ENCODE results near the gene SSUH2. TPM values are rescaled to one million over a fixed set of nuclear protein-coding genes. Genes with fewer than 3 reads are reported as not detected.
"Not testable (repeated sequence)": the region's sequence is repeated elsewhere in the genome, so short reads cannot be mapped to it uniquely, and the experiment has no call there.

SSUH2 gene
- total RNA-seq, 2 experiments from 2014 or later: not detected

DNA sequence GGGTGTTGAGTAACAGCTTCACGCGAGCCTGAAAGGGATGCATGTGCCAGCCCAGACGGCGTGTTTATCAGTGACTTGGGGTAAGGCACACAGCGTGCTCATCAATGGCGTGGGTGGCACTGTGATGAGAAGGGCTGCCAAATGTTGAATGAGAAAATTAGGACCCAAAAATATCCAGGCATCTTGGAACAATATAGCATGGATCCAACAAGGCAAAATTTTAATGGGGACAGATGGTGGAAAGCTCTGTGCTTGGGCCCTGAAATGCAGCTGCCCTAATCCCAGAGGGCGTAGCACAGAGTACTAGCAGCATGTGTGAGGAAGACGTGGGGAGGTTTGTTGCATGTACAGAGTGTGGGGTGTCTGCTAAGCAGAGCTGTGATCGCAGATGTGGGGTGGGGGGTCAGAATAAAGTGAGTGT, 48.9 kb downstream of the SSUH2 start:
- Mint-ChIP-seq H3K4me1 (ENCODE audit: low read depth) (no peaks in the 10 kb centered on the region), H3K36me3 (no peaks in the 10 kb centered on the region), H3K4me3 (no peak overlapping the region), H3K27ac (no peak overlapping the region), H3K9me3 (no peaks in the 10 kb centered on the region), H3K27me3 (no peaks in the 10 kb centered on the region)
- intact Hi-C loops (cut with micrococcal nuclease): no loop called here
- CTCF ChIA-PET: no interaction called here
- no peak for DNase-seq
- POLR2A ChIA-PET: no interaction called here

- no peaks in the 10 kb centered on the region for H3K36me3 Mint-ChIP-seq
- H3K4me1 Mint-ChIP-seq (ENCODE audit: low read depth): no peaks in the 10 kb centered on the region
- ChIA-PET CTCF (no interaction called here), POLR2A (no interaction called here)
- no peak overlapping the region for H3K4me3 Mint-ChIP-seq
- H3K9me3 Mint-ChIP-seq: no peaks in the 10 kb centered on the region
- DNase-seq: no peak
- H3K27me3 Mint-ChIP-seq: no peaks in the 10 kb centered on the region
- intact Hi-C loops (cut with micrococcal nuclease): no loop called here
- H3K27ac Mint-ChIP-seq: no peak overlapping the region
Measured at GRCh38 chr3:8595252-8595651, 49.3 kb downstream of the SSUH2 start.

DNA sequence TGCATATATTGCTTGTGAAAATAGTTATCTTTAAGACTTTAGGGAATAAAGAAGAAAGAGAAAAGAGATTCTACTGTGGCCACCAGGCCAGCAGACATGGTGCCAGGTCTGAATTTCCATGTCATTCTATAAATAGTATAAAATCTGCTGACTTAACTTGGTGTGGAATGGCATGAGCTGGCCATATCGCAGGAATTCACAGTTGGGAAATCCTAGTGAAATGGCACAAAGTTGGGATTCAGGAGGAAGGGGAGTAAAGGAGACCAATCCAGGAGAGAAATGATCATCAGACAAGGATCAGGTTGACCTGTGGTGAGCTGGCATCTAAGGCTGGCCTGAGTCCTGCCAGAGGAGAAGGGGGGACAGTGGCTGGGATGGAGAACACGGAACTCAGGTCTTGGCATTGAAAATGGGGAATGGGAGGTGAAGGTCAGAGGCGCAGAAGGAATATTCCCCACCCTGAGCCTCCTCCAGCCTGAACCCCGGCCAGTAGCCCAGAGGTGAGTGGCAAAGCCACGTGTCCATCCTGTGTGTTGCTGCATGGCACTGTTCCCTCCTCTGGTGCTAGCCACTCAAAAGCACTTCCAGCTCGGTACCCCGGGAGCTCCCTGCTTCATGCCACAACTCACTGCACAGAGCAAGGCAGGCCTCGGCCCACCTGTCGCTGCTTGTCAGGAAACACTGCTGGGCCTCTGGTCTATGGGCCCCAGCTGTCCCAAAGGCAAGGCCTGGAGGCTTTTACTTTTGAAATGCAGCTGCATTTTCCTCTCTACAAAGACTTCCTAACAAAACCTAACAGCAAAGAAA, 51.4 kb downstream of the SSUH2 start:
- no peak for DNase-seq
- H3K27ac Mint-ChIP-seq: no peak overlapping the region
- H3K4me1 Mint-ChIP-seq (ENCODE audit: low read depth): no peaks in the 10 kb centered on the region
- H3K9me3 Mint-ChIP-seq: no peaks in the 10 kb centered on the region
- ChIA-PET POLR2A (interaction anchor here (0.6 kb wide), 1 partner anchor 1209 kb away, joined by 4 read pairs; no protein-coding TSS in a partner anchor), CTCF (interaction anchor here (1.5 kb wide), 1 partner anchor 152 kb away, joined by 4 read pairs; no protein-coding TSS in a partner anchor)
- H3K4me3 Mint-ChIP-seq: no peak overlapping the region
- no peaks in the 10 kb centered on the region for H3K27me3 Mint-ChIP-seq
- intact Hi-C loops (cut with micrococcal nuclease): no loop called here
- no peaks in the 10 kb centered on the region for H3K36me3 Mint-ChIP-seq

GRCh38 chr3:8589880-8590556, 54.6 kb downstream of the SSUH2 start:
- DNase-seq: no peak
- ChIA-PET POLR2A (no interaction called here), CTCF (no interaction called here)
- Mint-ChIP-seq H3K4me3 (no peak overlapping the region), H3K27ac (no peak overlapping the region), H3K36me3 (no peaks in the 10 kb centered on the region), H3K4me1 (ENCODE audit: low read depth) (no peaks in the 10 kb centered on the region), H3K27me3 (peaks cover 2% of the 10 kb centered on the region), H3K9me3 (no peaks in the 10 kb centered on the region)
- intact Hi-C loops (cut with micrococcal nuclease): no loop called here

DNA sequence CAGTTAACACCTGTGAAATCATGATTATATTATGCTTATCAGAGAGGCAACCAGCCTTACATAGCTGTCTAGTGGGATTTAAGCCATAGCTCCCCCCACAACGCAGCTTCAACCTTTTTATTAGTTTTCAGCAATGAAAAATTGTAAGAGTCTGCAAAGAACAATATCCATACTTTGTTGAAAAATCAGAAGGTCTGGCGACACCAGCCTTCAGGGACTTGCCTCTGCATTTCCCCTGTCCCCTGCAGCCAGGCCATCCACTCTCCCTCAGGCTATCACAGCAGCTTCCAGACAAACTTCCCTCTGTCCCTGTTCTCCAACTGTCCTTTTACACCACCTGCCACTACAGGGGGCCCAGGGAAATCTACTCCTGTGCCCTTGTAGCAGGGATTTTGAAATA, 59.9 kb downstream of the SSUH2 start:
- CTCF ChIA-PET: no interaction called here
- H3K27me3 Mint-ChIP-seq: peaks cover 2% of the 10 kb centered on the region
- H3K27ac Mint-ChIP-seq: no peak overlapping the region
- H3K9me3 Mint-ChIP-seq: no peaks in the 10 kb centered on the region
- no peaks in the 10 kb centered on the region for H3K36me3 Mint-ChIP-seq
- DNase-seq: no peak
- intact Hi-C loops (cut with micrococcal nuclease): no loop called here
- POLR2A ChIA-PET: no interaction called here
- H3K4me3 Mint-ChIP-seq: no peak overlapping the region
- H3K4me1 Mint-ChIP-seq (ENCODE audit: low read depth): no peaks in the 10 kb centered on the region

- ChIA-PET CTCF (no interaction called here), POLR2A (no interaction called here)
- Mint-ChIP-seq H3K27me3 (peaks cover 2% of the 10 kb centered on the region), H3K9me3 (no peaks in the 10 kb centered on the region), H3K36me3 (no peaks in the 10 kb centered on the region), H3K4me1 (ENCODE audit: low read depth) (no peaks in the 10 kb centered on the region), H3K4me3 (no peak overlapping the region), H3K27ac (no peak overlapping the region)
- no peak for DNase-seq
- intact Hi-C loops (cut with micrococcal nuclease): no loop called here
Measured at GRCh38 chr3:8581806-8582445, 62.7 kb downstream of the SSUH2 start.

- no peaks in the 10 kb centered on the region for H3K9me3 Mint-ChIP-seq
- POLR2A ChIA-PET: no interaction called here
- H3K36me3 Mint-ChIP-seq: no peaks in the 10 kb centered on the region
- H3K4me3 Mint-ChIP-seq: no peak overlapping the region
- no peak for DNase-seq
- CTCF ChIA-PET: no interaction called here
- no peaks in the 10 kb centered on the region for H3K4me1 Mint-ChIP-seq (ENCODE audit: low read depth)
- H3K27me3 Mint-ChIP-seq: peaks cover 2% of the 10 kb centered on the region
- H3K27ac Mint-ChIP-seq: no peak overlapping the region
- intact Hi-C loops (cut with micrococcal nuclease): no loop called here
Measured at GRCh38 chr3:8581373-8581772, 63.2 kb downstream of the SSUH2 start.

DNA sequence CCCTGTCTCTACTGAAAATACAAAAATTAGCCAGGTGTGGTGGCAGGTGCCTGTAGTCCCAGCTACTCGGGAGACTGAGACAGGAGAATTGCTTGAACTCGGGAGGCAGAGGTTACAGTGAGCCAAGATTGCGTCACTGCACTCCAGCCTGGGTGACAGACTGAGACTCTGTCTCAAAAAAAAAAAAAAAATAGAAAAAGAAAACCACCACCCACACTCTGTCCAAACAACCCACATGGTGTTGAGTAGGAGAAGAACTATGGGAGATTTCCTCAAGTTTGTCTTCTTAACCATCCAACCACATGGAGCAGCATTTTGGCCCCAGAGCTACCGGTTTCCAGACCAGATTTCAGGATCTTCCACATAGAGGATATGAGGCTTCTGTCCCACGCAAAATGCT, 64.2 kb downstream of the SSUH2 start:
- H3K36me3 Mint-ChIP-seq; H3K9me3 Mint-ChIP-seq; H3K4me3 Mint-ChIP-seq; POLR2A ChIA-PET; intact Hi-C loops (cut with micrococcal nuclease); DNase-seq; H3K27ac Mint-ChIP-seq; H3K27me3 Mint-ChIP-seq; H3K4me1 Mint-ChIP-seq (ENCODE audit: low read depth); CTCF ChIA-PET: not testable (repeated sequence)

DNA sequence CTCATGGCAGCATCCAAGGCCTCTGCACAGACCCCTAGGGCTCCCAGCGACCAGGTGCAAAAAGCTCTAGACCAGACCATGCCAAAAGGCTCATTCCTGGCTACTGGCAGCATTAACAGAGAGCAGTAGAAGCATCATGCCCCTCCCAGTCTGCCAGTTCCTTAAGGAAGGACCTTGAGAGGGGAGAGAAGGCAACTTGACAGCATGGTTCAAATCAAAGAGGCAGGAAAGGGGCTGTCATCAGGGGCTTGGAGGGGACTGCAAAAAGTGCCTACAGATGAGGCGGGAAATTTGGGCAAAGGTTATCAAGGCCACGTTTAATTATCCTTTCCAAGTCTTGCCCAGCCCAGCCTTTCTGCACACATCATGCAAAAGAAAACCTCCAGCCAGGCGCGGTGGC, 64.7 kb downstream of the SSUH2 start:
- ChIA-PET CTCF (no interaction called here), POLR2A (no interaction called here)
- no peak overlapping the region for H3K27ac Mint-ChIP-seq
- H3K4me1 Mint-ChIP-seq (ENCODE audit: low read depth): no peaks in the 10 kb centered on the region
- no peak overlapping the region for H3K4me3 Mint-ChIP-seq
- H3K27me3 Mint-ChIP-seq: no peaks in the 10 kb centered on the region
- no peaks in the 10 kb centered on the region for H3K9me3 Mint-ChIP-seq
- DNase-seq: no peak
- intact Hi-C loops (cut with micrococcal nuclease): no loop called here
- H3K36me3 Mint-ChIP-seq: no peaks in the 10 kb centered on the region

DNA sequence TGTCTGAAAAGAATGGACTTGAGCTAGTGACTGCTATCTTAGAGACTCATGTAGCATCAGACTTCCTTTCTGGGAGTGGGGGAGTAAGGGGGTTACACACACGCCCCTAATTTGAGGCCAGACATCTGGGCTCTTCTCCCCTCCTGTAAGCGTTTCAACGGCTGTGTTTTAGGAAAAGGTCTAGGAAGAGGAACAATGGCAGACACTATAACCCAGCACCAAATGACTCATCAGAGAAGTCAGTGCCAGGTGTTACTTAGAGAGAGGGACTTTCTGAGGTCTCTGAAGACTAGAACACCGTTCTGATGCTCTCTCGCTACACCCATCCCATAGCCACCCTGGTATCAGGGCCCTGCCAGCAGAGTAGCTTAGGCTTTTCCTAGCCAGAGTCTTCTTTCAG, 65.5 kb downstream of the SSUH2 start:
- POLR2A ChIA-PET: no interaction called here
- Mint-ChIP-seq H3K27me3 (no peaks in the 10 kb centered on the region), H3K4me3 (no peak overlapping the region), H3K9me3 (no peaks in the 10 kb centered on the region), H3K27ac (no peak overlapping the region), H3K36me3 (no peaks in the 10 kb centered on the region), H3K4me1 (ENCODE audit: low read depth) (no peaks in the 10 kb centered on the region)
- intact Hi-C loops (cut with micrococcal nuclease): no loop called here
- no peak for DNase-seq
- CTCF ChIA-PET: no interaction called here

GRCh38 chr3:8578282-8578681, 66.3 kb downstream of the SSUH2 start:
- CTCF ChIA-PET: no interaction called here
- Mint-ChIP-seq H3K36me3 (no peaks in the 10 kb centered on the region), H3K4me1 (ENCODE audit: low read depth) (no peaks in the 10 kb centered on the region), H3K4me3 (no peak overlapping the region), H3K9me3 (no peaks in the 10 kb centered on the region), H3K27ac (no peak overlapping the region), H3K27me3 (no peaks in the 10 kb centered on the region)
- POLR2A ChIA-PET: no interaction called here
- intact Hi-C loops (cut with micrococcal nuclease): no loop called here
- no peak for DNase-seq

DNA sequence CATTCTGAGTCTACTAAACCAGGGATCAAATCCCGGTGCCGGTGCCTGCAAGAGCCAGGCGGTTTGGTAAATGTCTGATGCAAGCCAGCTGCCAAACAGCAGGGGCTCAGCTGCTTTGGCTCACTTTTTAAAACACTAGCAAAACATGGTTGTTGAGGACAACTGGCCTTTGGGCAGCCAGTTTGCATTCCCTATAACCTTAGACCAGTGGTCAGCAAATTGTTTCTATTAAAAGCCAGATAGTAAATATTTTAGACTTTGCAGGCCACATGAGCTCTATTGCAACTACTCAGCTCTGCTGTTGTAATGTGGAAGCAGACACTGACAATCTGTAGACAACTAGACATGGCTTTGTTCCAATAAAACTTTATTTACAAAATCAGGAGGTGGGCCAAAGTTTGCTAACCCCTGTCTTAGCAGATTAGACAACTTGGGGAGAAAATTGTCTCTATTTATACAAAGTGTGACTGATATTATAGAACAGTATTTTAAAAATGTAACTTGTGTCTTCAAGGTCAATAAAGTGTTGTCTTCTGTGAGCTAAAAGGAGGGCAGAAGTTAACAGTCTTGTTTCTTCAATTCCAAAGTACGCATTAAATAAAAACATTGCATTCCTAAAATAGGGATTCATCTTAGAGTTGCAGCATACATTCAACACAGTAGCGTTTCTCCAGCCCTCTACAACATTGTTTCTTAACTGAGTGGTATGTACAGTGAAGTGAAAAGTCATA, 67.6 kb downstream of the SSUH2 start:
- Mint-ChIP-seq H3K4me3 (no peak overlapping the region), H3K27ac (no peak overlapping the region), H3K4me1 (ENCODE audit: low read depth) (peaks cover under 1% of the 10 kb centered on the region), H3K36me3 (no peaks in the 10 kb centered on the region), H3K9me3 (no peaks in the 10 kb centered on the region), H3K27me3 (no peaks in the 10 kb centered on the region)
- POLR2A ChIA-PET: no interaction called here
- CTCF ChIA-PET: no interaction called here
- intact Hi-C loops (cut with micrococcal nuclease): no loop called here
- DNase-seq: no peak
